ENCODE data around the gene RTN4RL1.
A peak's percentile ranks its signal among the peaks of the same experiment; 100 is the strongest.

Gene RTN4RL1

GRCh38 chr17:1999557-2000251 lies 25.4 kb downstream of the RTN4RL1 start:
- TF ChIP-seq, protein P1, sequence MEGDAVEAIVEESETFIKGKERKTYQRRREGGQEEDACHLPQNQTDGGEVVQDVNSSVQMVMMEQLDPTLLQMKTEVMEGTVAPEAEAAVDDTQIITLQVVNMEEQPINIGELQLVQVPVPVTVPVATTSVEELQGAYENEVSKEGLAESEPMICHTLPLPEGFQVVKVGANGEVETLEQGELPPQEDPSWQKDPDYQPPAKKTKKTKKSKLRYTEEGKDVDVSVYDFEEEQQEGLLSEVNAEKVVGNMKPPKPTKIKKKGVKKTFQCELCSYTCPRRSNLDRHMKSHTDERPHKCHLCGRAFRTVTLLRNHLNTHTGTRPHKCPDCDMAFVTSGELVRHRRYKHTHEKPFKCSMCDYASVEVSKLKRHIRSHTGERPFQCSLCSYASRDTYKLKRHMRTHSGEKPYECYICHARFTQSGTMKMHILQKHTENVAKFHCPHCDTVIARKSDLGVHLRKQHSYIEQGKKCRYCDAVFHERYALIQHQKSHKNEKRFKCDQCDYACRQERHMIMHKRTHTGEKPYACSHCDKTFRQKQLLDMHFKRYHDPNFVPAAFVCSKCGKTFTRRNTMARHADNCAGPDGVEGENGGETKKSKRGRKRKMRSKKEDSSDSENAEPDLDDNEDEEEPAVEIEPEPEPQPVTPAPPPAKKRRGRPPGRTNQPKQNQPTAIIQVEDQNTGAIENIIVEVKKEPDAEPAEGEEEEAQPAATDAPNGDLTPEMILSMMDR (conservative IDR thresholded peaks at IDR 0.05): no peak

DNA sequence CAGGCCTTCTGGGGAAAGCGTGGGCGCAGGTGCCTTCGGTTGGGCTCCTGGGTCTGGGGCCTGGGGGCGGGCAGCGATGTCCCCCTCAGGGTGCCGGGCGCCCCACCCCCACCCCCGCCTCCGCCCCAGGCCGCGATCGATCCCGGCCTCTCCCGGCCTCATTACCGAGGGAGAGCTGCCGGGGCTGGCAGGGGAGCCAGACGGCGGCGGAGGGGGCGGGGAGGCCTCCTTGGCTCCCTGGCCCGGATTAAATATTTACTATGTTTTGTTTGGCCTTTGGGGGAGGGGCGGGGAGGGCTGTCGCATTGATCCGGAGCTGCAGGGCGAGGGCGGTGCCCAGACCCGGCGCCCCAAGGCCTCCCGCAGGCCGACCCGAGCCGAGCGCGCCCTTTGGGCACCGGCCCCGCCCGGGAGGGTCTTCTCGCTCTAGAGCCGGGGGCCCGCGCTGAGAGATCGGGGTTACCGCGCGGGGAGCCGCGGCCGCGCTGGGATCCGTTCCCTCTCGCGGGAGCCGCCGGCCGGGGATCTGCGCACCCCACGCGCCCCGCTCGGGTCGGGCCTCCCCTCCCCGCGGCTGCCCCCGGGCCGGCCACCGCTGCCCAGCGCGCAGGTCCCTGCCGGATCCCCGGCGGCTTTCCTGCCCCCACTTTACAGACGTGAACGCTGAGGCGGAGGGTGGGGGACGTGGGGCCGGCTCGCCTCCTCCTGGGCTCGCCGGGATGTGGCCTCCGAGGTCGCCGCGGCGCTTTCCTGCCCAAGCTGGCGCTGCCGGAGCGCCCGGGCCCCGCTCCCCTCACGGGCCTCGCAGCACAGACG lies 27.0 kb downstream of the RTN4RL1 start:
- peak overlapping the region; percentile 95 for H3K27ac ChIP-seq
- TF ChIP-seq, protein P1 (conservative IDR thresholded peaks at IDR 0.05): no peak

More at GRCh38 chr17:1999557-2000251, 25.4 kb downstream of the RTN4RL1 start:
- H3K27ac ChIP-seq: peak overlapping the region; percentile 95

DNA sequence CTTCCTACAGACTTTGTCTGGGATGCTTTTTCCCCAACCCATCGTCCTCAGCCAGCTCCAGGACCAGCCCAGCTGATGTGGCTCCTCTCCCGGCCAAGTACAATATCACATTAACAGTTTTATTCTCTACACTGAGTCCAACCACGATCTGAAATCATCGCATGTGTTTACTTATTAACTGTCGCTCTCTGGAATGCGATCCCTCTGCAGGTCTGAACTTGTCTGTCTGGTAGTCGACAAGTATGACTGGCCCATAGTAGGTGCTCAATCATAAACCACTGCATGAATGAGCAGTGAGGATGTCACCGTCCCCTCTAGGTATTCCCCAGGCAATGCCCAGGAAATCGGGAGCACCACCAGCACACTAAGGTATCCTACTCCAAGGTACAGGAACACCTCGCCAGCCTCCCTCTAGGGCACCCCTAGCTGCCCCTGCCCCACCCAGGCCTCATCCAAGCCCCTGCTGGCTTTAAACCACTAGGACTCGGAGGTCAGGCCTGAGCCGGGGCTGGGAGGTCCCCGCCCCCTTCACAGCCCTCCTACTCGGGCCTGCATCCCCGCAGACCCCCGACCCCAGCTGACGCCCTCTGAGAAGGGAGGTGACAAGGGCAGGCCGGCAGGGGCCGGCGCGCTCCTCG lies 27.7 kb downstream of the RTN4RL1 start:
- TF ChIP-seq, protein P1 (conservative IDR thresholded peaks at IDR 0.05): no peak
- peak overlapping the region; percentile 95 for H3K27ac ChIP-seq

- TF ChIP-seq, protein P1 (conservative IDR thresholded peaks at IDR 0.05): no peak
- peak overlapping the region; percentile 95 for H3K27ac ChIP-seq
These were observed 28.3 kb downstream of the RTN4RL1 start for GRCh38 chr17:1996800-1997288.

DNA sequence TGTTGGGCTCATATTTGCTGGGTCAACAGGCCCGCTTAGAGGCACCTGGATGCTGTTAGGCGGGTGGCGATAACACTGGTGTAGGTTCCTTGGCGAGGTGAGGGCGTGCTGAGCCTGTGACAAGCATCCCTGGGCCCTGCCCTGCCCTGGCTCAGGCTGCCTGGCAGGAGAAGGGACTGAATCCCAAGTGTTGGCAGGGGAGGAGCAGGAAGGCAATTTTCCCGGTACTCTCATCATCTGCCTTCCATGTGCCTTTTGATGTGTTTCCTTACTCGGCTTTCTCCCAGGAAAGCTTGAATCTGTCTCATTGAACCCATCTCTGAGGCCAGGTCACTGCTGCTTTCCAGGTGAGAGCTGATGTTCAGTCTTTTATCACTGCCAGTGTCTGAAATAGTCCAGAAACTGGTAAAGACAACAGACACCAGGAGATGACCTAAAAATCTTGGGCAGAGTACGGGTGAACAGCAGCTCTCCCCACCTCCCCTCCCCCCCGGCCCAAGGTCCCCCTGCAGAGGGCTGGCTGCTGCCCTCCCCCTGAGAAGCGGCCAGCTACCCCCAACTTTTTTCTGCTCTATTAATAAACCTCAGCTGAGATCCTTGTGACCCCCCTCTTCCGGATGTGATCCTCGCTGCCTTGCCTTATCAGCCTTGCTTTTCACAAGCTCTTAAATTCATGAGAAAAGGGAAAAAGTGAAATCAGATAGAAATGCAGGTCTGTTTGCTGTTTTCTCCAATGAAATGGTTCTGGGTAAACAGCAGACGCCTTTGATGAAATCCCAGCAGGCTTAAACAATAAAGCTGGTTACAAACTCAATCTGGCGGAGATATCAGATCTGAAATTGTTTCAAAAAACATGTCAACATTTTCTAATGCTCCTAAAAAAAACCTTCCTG lies 29.0 kb downstream of the RTN4RL1 start:
- TF ChIP-seq, protein P1 (conservative IDR thresholded peaks at IDR 0.05): no peak
- H3K27ac ChIP-seq: peak overlapping the region; percentile 95

GRCh38 chr17:1995321-1995892 lies 29.7 kb downstream of the RTN4RL1 start:
- H3K27ac ChIP-seq: peak overlapping the region; percentile 95
- TF ChIP-seq, protein P1 (conservative IDR thresholded peaks at IDR 0.05): no peak

Measured in VCaP (cell line).